Fibroblast of skin of left biceps (primary cell): ENCODE measurements around the gene RBMS3.
"Not testable (repeated sequence)": the region's sequence is repeated elsewhere in the genome, so short reads cannot be mapped to it uniquely, and the experiment has no call there.

Experiments used
- DNase-seq, 2 experiments: peaks; one replicate each; pipeline ENCODE4 v3.0.0-alpha.2; 2013; ENCODE audit warnings: low read depth in 2 of 2

RBMS3 gene

DNA sequence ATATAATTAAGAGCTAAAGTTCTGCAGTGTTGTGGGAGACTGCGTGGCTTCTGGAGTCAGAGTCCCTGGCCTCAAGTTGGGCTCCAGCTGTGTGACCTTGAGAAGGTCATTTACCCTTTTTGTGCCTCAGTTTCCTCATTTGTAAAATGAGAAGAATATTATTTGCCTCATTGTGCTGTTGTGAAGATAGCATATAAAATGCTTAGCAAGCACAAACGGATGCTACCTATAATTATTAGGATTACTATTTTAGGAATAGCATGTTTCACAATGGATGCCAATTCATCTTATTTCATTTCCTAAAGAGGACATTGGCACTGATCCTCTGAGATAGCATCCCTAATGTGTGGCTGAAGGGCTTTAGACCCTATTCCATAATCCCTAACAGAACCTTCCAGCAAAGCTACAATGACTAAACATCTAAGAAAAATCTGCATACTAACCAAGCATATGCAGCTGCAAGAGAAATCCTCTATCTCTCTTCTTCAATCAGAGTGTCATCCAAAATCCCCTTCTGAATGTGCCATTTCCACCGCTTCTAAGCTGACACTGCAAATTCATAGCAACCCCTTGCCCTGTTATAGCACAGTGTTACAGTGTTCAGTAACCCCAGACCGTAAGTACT is 148.3 kb downstream of the RBMS3 start:
- DNase-seq, result no peak

DNA sequence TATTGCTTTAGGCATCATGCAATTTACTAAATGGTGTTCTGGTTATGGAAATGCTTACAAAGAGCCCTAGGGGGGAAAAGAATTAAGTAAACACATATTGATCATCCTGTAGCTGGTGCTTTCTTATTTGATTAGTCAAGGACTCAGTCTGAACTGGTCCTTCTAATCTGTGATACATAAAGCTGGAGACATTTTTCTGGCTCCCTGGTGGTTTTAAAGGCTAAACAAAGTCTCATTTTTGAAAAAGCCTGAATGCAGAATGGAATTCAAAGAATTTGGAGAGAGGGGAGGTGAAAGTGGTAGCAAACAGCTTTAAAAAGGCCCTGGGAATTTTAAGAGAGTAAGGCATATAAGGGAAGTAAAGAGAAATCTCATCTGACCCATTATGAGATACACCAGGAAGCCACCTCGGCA is 149.7 kb downstream of the RBMS3 start:
- DNase-seq, result peak; percentile 72 to 82

- DNase-seq, result no peak
Observed at GRCh38 chr3:29436612-29437323, 155.9 kb downstream of the RBMS3 start.

GRCh38 chr3:29438580-29438979 is 157.7 kb downstream of the RBMS3 start:
- no peak for DNase-seq

- DNase-seq, result no peak
Observed at GRCh38 chr3:29440413-29441305, 159.8 kb downstream of the RBMS3 start.

- no peak for DNase-seq
Observed at GRCh38 chr3:29441422-29441821, 160.6 kb downstream of the RBMS3 start.

DNA sequence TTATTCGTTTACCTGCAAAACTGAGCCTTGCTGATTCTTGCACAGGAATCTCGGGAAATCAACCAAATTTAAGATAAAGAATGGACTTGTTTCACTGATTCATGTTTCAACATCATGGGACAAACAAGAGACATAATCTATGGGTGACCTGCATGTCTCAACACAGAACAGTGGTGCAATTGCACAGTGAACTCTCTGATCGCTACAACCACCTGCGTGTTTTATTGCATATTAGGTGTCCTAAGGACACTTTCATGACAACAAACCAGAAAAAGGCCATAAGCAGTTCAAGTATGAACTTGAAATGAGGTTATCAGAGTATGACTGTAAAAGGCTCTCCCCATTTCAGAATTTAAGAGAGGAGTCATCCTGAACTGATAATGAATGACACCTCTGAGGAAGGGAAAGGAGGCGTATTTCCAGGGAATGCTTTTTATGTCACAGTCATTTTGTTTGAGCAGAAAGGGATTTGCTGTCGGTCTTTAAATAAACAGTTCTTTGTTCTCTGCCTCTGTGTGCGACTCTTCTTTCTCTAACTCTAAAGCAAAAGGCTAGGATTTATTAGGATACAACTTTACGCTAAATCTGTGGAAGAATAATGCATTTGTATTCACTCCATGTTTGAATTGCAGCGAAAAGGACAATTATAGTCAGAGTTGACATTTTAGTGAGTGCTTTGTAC is 167.2 kb downstream of the RBMS3 start:
- DNase-seq, result no peak

DNA sequence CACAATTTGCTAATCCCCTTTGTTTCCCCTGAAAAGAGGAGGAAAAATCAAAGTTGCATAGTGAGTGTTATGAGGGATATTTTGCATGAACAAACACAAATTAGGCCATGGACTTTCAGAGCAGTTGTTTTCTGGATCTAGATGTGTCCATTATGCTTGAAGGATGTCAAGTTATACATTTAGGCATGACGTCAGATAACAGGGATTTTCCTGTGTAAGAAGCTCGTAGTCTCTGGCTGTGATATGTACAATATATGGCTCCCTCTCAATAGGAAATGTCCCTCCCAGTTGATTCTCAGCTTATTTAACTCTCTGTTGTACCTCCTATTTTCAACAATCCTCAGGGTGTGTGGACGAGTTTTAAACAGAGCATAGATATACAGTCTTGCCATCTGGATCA is 171.0 kb downstream of the RBMS3 start:
- DNase-seq, result no peak

GRCh38 chr3:29452934-29453283 is 172.0 kb downstream of the RBMS3 start:
- no peak for DNase-seq

DNA sequence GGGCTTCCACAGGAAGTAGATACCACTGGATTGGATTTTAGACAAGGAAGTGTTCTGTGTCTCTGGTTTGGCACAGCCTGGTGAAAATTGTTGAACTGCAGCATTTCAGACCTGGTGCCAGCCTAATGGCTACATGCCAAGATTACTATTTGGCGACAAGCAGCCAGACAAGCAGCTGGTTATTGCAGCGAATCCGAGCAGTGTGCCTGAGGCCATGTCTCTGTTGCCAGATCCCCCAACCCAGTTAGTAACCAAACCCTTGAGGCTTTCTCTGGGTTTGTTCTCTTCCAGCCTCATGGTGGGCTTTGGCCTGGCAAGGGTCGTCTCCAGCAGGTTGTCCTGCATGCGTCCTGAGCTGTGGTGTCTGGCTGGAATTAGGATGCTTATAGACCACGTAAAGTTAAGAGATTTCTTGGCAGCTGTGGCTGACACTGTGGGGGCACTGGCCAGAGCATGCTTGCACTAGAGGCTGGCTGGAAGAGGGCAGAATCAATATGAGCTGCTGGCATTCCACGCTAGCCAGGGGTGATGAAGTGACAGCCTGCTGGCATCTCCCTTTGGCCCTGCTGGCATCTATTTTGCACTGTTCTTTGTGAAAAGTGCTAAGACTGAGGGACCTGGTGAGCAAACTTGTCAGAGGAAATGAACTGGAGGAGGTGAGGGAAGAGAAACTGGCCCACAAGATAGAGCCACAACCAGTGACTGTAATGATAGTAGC is 172.6 kb downstream of the RBMS3 start:
- no peak for DNase-seq

DNA sequence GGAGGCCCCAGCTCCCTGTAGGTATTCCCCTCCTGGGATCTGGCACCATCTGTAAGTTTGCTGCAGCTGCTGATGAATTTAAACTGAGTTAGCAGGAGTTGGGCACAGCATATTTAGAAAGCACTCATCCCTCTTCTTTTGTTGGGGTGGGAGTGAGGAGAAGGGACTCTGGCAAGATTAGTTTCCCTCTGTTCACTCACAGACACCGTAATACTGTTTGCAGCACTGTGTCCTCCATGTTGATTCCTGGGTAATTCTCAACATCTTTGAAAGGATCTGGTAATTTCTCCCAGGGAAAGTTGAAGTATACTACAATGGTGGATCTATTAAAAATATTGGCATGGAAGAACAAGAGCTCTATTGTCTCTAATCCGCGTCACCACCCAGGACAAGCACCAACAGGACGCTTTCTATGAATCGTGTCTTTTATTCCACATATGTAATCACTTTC is 173.3 kb downstream of the RBMS3 start:
- no peak for DNase-seq

DNA sequence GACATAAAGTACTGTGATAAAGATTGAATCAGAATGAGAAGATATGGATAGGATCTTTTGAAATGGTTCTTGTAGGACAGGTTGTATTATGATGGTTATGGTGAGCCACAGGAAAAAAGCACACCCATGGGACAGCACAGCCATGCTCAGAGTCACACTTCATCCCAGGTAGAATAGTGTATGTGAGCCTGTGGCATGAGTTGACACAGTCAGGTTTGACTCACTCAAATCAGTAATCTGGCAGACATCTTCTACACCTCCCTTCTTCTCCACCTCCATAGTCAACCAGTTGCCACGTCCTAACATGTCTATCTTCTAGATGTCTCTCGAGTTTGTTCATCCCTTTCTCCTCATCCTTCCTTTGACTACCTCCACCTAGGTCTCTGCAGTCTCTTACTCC is 176.0 kb downstream of the RBMS3 start:
- no peak for DNase-seq

DNA sequence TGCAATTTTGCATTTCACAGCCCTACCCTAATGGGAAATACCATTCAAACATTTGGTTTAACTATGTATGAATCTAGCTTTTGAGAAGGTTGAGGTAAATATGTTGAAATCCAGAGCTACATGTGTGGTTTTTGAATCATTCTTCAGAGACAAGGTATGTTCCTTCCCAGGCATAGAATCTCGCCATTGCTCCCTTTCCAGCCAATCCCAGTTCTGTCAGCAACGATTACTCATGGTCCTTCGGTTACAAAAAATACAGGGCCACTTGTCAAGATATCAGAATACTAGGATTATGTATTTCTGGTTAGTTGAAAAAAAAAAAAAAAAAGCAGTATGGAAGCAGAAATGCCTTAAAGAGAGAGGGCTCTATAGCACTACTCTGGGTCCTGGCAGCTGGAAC is 182.4 kb downstream of the RBMS3 start:
- no peak for DNase-seq

DNA sequence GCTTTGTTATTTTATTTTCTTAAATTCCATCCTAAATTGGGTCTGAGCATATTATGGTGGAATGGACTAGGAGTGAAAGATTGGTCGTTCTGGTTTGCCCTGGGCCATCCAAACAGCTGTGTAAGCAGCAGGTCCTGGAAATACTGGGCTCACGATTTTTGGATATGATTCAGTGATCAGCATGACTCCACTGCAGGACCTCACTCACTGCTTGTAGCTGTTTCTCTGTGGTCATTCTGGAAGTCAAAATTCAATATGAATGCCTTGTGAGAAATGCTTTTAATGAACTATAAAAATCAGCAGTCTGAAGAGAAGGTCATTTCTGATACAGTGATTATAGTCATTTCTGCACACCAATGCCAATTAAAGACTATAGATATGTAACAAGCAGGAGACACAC is 185.0 kb downstream of the RBMS3 start:
- no peak for DNase-seq

DNA sequence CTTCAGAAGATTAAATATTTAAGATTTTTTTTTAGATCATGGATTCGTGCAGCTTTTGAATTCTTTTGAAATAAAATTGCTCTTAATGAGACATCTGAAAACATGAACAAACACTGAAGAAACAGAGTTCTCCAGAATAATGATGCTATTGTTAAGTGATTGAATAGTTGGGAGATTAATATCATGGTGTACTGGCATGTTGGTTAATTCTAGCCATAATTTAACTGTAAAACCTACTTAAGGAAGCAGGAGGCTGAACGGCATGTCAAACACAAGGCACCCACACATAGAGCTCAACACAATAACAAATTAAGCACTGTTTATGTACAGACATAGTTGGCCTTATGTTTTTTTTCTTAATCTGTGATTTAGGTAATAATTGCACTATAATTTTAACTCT is 185.6 kb downstream of the RBMS3 start:
- no peak for DNase-seq

DNA sequence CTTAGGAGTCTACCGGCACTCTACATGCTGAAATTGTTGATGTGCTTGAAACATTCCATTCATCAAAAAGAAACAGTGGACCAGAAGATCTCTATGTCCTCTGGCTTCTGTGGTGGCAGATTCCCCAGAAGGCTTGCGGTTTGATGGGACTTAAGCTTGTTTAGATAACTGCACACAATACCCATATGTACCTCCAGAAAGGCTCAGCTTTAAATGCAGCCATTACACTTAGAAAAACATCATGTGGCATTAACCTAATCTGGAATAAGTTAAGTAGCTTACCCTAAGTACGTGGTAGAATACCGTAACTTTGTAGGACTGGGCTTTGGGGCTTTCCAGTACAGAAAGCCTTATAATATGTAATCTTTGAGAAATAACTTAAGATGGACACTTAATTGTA is 187.3 kb downstream of the RBMS3 start:
- DNase-seq, result no peak

DNA sequence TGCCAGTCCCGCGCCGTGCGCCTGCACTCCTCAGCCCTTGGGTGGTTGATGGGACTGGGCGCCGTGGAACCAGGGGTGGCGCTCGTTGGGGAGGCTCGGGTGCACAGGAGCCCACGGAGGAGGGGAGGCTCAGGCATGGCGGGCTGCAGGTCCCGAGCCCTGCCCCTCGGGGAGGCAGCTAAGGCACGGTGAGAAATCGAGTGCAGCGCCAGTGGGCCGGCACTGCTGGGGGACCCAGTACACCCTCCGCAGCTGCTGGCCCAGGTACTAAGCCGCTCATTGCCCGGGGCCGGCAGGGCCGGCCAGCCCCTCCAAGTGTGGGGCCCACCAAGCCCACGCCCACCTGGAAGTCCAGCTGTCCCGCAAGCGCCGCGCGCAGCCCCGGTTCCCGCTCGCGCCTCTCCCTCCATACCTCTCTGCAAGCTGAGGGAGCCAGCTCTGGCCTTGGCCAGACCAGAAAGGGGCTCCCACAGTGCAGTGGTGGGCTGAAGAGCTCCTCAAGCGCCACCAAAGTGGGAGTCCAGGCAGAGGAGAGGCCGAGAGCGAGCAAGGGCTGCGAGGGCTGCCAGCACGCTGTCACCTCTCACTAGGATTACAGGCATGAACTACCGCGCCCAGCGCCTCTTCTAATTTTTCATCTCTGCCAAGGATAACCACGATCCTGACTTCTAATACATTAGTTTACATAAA is 192.8 kb downstream of the RBMS3 start:
- not testable (repeated sequence) for DNase-seq

- no peak for DNase-seq
Observed at GRCh38 chr3:29475305-29475840, 194.5 kb downstream of the RBMS3 start.

DNA sequence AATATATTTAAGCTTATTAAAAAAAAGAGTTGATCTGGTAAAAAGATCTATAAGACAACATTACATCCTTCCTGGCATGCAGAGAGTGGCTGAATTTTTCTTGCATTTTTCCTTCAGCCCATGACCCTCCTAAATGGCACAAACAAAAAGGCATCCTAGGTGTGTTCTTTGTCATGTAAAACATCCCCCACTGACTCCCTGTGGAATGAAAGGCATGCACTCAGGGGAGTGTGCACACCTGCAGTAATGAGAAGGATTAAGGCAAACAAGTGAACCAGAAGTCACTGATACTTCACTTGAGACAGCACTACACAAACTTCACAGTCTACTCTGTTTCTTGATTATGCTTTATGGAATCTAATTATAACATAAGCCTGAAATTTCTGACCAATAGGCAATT is 195.0 kb downstream of the RBMS3 start:
- no peak for DNase-seq

DNA sequence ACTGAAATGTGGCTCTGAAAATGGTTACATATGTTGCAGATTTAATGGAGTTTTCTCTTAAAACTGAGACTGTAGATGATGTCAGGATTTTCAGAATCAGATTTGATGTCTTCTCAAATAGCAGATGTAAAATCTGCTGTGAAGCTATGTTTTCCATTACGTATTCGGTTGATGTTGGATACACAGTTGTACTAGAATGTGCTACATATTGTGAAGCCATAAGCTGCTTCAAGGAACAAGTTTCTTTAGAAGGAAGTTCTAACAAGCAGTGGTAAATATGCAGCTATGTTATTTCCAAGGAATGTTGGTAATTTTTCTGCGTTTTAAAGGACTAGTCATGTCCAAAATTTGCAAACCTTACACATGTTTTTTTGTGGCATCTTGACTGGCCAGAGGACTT is 197.7 kb downstream of the RBMS3 start:
- no peak for DNase-seq

DNA sequence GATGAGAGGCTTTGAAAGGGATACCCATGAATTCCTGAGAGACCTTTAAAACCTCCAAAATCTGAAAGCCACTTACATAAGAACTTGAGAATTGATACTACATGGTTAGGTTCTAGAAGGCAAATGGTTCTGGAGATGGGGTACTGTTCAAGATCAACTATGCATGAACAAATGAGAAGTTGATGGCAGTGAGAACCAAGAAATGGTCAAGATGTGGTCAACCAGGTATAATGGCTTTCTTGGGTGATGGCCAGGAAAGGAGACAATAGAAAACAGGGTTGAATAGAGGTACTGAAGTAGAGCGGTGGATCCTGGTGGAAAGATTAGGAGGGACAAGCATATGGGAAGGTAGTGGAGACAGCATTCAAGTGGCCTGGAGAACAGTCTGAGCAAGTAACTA is 200.4 kb downstream of the RBMS3 start:
- no peak for DNase-seq
